GM21723 (cell line): ENCODE measurements around the gene NISCH.

ENCODE experiments used
- ATAC-seq: cut with Tn5 transposase; IDR thresholded peaks from one replicate; pipeline ENCODE4 v1.9.1; 2021; ENCODE audit warnings: mild to moderate bottlenecking, moderate library complexity; ENCODE audit not compliant: unreplicated experiment

NISCH gene

DNA sequence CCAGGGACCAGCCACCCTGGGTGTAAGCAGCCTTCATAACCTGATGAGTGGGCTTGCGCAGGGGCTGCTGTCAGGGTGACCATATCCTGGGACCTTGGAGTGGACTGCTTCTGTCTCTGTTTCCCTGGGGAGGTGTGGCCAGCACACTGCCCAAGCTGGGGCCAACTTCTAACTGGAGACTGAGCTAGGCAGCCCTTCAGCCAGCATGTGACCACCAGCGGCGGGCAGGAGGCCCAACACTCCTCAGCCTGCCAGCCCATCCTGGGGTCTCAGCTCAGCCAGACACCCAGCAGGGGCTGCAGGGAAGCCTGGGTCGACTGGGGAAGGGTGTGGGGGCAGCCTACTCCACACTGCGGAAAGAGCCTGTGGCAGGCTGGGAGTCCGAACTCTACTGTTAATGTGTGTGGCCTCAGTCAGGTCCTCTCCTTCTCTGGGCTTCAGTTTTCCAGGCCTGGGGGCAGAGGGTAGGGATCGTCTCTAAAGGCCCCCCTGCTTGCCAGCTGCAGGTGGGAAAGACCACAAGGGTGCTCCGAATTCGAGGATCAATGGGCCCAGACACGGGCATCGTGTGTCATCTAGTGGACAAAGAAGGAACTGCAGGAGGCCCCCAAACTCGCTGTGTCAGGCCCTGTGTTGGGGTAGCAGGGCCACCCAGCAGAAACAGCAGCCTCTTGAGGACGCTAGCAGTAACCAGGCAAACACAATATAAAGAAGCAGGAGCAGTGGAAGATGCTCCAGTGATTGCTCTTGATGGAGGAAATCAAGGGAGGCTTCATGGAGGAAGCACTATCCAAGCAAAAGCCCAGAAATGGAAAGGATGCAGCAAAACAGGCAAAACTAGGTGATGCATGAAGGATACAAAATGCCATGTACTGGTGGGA, 8.5 kb upstream of the NISCH start:
- ATAC-seq: peak; percentile 53

DNA sequence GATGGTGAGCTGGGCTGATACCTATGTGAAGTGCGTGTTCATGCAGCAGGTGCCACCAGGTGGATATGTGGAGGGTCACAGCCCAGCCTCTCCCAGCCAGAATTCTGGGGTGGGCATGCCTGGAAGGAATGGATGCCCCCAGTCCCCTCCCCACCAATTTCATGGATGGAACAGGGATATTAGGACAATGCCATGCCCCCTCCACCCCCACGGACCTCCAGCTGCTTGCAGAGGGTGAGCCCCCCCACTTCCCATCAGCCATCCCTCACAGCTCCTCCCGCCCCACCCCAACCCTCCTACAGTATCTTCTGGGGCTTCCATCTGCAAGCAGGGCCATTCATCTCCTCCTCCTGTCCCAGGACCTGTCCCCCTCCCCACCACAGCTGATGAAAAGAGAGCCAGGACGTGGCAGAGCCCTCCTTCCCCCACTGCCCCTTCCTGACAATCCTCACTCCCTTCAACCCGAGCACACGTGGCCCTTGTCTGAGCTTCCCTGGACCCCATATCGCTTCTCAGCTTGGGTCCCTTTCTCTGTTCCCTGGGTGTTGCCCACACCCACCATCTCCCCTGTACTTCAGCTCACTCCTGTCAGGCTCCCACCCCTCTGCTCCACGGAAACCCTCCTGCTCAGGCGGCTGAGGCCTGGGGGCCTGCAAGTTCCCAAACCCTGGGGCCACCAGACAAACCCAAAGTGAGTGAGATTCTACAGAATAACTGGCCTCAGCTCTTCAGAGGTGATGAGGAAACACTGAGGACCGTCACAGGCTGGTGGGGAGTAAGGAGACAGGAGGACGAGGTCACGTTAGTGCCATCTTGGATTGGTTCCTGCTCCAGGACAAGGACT, 7.7 kb upstream of the NISCH start:
- no peak for ATAC-seq

DNA sequence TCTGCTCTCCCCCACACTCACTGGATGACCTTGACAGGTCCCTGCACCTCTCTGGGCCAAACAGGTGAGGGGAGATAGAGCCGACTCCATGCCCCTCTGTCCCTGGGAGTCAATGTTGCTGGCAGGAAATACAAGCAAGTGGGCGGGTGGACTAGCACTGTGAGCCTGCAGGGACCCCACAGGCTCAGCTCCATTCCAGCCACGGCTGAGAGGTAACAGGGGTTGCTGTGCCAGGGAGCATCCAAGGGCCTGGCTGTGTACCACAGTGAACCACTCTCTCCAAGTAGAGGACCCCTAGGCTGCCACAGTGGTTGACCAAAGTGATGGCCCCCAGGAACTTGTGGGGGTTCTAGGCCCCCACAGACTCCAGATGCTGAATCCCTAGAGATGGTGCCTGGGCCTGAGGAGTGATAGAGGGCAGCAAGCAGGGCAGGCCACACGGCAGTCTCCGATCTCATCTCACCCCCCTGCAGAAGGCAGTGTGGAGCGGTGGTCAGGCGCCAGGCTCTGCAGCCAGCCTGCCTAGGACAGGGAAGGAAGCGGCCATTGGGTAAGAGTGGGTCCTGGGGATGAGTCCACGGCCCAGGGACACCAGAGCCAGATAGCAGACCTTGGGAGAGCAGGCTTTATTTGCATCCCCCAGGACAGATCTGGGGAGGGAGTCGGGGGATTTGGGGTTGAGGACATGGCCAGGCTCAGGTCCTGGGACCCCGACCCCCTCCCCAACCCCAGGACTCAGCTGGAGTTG, 4.7 kb upstream of the NISCH start:
- ATAC-seq: no peak

DNA sequence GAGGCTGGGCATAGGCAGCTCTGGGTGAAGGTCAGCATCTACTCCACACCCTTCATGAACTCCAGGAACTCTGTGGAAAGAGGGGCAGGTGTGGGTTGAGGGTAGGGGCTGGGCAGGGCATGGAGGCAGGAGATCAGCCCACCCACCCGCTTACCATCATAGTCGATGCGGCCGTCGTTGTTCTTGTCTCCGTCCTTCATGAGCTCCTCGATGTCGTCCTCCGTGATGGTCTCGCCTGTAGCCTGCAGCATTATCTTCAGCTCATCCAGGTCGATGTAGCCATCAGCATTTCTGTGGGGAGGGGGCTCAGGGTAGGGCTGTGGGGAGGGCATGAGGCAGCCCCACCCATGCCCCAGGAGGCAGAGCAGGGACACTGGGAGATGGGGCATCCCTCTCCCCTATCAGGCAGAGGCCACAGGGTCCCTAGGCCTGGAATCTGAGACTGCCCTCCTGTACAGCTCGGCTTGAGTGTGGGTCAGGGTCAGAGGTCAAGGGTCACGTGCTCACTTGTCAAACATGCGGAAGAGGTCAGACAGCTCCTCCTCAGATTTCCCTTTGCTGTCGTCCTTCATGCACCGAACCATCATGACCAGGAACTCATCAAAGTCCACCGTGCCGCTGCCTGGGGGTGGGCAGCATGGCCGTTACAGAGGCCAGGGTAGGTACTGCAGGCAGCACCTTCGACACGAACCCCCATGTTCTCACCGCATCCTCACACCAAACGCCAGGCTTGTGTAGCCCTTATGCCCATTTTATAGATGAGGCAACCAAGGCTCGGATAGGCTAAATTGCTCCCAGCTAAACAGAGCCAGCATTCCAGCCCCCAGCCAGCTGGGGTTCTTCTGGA, 3.9 kb upstream of the NISCH start:
- no peak for ATAC-seq

DNA sequence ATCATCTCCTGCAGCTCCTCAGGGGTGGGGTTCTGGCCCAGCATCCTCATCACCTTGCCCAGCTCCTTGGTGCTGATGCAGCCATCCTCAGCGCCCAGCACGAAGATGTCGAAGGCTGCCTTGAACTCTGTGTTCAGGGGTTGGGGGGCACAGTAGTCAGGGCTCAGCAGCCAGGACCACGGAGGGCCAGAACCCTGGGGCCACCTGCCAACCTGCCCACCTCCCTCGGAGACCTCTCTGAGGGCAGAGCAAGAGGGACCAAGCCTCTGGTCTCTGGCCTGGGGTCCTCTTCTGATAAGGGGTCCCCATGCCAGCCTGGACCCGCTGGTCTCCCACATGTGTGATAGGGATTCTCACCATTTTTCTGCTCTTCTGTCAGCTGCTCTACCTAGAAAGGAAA, 3.3 kb upstream of the NISCH start:
- ATAC-seq: no peak

DNA sequence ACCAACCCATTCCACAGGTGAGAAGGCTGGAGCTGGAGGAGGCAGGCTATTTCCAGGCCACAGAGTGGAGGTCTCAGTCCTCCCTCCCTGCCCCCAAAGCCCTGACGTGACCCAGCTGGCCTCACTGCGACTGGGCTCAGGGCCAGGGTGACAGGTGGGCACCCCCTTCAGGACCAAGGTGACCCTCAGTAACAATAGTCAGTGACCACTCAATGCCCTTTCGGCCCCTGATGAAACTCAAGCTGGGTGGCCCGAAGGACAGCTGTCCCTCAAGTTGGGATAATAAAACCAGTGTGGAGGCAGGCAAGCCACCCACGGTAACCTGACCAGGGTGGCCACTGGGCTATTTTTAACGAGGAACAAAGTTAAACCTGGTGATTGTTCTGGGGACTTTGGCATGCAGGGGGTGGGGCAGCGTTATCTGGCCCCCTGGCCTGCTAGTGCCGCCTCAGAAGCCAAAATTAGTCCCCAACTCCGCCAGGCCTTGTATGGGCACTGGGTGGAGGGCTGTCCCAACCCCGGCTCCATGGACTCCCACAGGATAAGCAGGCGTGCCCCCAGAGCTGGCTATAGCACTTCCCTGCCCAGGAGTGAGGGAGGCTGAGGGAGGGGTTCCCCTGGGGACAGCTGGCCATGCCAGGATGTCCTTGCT, 2.7 kb upstream of the NISCH start:
- no peak for ATAC-seq

DNA sequence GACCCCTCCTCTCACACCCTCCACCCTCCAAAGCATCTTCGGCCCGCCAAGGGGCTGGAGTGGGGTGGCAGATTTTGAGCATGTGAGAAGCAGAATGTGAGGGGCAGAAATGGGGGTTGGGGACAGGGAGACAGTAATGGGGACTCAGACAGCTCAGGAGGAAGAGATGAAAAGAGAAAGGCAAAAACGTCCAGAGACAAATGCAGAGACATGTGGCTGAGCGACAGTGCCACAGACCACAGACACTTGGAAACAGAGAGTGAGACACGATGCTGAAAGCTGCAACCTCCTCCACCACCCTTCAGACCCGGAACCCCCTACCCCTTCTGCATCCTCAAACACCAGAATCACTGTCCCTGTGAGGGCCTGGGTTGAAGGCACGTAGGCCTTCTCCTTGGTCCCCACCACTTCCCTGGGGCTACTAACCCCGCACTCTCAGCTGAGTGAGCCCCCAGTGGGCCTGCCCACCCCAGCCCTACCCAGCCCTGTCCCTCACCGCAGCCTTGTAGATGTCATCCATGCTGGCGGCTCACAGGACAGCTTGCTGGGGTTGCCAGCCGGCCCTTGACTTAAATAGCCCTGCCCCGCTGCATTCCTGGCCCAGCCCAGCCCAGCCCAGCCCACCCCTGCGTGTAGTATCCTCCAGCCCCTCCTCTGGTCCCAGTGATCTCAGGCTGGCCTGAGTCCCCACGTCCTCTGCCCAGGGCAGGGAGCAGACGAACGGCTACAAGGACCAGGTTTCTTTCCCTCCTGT, 1.7 kb upstream of the NISCH start, which contains the start of gene TNNC1:
TSS of gene TNNC1 (minus strand) at position 546 of the 754 bp plus-strand sequence. CDS start at position 520, 26 bp downstream.
- no peak for ATAC-seq

DNA sequence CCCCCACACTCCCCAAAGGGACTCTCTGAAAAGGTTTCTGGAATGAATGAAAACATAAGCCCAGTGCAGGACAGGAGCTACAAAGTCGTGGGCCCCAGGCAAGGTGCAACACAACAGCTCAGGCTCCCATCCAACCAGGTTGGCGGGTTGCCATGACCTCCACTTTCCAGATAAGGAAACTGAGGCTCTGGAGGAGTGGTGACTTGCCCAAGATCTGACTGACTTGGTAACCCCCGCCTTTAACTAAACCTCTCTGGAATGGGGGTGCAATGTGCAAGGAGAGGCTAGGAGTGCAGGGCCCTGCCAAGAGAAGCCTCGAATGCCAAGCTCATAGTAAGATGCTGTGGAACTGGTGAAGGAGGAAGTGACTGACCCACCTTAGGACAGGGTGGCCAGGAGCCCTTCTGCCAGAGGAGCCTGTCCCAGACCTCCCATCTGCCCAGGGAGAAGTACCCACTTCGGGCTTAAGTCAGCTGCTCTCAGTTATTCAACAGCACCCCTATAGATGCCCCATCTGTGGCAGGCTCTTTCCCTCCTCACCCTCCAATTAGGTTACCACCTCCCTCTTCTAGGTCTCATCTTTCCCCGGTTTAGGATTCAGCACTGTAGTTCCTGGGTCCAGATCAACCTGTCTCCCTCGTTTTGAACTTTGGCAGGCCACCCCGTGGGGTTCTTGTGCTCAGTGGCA, 1.0 kb upstream of the NISCH start:
- ATAC-seq: no peak

DNA sequence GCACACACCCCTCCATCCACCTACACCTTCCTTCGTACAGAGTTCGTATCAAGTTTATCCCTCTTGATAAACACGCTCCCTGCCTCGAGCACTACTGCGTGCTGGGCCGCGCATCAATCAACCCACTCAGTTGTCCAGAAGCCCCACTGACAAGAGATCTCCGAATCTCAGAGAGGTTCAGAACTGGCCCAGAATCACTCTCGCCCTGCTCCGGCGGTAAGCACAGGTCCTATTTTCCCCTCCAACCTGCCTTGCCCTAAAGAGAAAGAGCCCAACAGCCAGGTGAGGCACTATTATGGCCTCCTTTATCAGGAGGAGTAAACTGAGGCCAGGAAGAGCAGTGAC, 494 bp upstream of the NISCH start:
- no peak for ATAC-seq

DNA sequence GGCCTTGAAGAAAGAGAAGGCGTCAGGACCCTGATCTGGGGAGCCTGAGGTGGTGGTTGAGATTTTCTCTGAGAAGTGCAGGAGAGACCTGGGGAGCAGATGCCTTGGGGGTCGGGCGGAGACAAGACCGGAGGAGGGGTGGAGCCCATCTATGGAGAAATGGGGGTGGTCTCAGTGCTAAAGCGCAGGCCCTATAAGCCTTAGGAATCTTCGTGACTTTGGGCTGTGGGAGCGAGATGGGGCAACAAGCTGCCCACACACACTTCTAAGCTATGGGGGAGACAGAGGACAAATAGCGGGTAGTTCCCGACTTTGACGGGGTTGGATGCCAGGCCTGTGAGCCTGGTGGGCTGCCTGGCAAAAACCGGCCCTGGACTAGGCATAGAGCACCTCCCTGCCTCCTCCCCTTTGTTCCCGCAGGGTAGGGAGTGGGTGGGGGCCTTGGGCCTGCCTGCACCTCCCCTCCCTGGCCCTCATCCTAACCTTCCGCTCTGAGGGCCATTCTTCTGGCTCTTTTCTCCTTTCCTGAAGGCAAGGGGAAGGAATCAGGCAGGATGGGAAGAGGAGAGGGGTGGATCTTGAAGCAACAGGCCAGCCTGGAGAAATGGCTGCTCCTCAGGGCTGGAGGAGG, 880 bp downstream of the NISCH start:
- ATAC-seq: no peak

DNA sequence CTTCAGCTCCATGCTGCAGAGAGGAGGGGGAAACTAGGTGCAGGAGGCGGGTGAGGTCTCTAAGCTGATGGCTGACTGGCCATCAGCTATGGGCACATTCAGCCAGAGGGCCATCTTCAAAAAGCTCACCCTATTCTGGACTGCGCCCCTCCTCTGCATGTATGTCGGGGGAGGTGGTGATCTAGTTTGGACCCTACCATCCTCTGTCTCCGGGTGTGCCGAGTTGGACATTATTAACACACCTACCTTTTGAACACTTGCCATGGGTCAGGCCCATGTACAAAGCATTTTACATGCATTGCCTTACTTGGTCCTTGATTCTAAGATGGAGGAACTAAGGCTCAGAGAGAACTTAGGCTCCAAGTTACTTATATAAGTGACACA, 1.4 kb downstream of the NISCH start:
- no peak for ATAC-seq

DNA sequence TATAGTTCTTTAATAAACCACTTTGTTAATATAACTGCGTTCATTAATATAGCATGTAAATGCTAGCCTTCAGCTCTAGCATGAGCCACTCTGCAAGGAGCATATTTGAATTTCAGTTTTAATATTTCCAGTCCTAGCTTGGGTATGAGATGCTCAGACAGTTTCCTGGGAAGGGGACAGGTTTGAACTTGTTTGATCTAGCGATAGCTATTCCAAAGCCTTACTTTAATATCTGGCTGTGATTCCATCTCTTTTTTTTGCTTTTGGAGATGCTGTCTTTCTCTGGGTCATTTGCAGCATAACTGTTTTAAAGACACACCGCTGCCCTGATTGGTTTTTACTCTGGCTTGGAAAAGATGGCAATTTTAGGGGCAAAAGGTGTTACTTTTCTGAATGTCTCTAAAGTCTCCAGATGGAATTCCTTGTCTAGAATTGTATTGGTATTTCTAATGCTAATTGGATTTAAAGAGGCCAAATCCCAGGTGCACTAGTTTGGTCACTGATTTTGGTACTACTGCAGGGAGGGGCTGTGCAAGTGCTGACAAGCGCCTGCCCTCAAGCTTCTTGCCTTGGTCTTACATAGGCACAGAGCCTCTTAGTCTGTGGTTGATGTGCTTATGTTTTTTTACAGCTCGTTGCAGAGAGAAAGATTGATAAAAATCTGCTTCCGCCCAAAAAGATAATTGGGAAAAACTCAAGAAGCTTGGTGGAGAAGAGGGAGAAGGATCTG, 2.8 kb downstream of the NISCH start:
- no peak for ATAC-seq

DNA sequence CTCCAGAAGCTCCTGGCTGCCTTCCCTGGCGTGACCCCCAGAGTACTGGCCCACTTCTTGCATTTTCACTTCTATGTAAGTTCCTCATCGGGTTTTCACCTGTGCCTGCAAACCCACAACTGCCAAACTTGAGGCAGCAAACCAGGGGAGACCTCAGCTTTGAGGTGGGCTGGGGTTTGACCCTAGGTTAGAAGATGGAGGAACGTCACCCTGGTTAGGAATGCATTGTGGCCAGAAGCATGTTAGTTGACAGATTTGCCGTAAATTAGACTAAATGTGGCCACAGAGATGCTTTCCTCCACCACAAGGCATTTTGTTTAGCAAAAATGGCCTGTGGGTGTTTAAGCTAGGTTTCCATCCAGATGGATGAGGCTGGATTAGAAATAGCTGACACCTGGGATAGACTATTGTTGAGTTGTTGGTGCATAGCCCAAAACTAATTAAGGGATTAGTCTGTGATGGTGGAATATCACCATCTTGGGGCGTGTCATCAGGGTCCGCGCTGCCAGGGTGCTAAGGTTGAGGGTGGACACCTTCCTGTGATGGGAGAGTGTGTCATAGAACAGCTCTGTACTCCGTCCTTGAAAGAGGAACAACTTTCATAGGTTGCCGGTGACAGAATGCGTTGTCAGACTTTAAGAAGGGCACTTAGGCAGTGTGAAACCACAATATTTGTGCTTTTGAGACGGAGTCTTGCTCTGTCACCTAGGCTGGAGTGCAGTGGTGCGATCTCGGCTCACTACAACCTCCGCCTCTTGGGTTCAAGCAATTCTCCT, 3.6 kb downstream of the NISCH start:
- no peak for ATAC-seq

DNA sequence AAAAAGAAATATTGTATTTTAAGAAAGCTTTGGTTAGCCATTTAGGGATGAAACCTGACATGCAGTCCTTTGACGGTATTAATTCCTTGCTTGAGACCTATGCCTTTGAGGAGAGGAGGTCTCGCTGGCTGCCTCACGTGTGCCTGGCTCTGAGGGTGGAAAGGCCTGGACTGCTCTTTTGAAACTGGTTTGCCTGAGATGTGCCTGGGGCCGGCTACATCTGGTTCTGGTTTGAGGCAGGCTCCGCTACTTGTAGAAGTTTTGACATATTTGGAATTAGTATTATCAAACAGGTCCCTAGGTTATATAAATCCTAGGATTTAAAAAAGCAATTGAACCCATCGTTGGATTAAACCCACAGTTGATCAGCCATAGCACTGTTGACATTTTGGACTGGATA, 6.5 kb downstream of the NISCH start:
- ATAC-seq: no peak

DNA sequence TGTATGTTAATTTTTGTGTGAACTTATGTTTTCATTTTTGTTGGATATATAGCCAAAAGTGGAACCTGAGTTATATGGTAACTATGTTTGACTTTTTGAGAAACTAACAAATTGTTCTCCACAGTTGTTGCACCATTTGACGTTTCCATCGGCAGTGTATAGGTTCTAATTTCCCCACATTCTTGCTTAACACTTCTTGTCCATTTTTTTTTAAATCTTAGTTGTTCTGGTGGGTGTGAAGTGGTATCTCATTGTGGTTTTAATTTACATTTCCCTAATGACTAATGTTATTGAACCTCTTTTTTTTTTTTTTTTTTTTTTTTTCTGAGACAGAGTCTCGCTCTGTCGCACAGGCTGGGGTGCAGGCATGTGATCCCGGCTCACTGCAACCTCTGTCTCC, 8.0 kb downstream of the NISCH start:
- no peak for ATAC-seq

DNA sequence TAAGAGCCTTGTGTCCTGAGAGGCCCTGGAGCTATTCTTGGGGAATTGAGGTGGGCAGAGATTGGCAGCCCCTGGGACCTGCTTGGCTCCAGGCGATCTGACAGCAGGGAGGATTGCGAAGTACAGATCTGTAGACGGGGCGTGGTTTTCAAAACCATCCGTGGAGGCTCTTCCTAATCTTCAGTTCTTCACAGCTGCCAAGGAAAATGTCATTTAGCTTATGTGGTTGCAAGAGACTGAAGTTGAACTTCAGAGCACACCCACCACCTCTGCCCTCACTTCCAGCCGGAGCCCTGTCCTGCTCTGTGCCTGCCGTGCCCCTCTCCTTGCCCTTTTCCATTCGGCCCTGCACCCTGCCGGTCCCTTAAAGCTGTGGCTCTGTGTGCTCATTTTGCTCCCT, 12.9 kb downstream of the NISCH start:
- ATAC-seq: no peak

DNA sequence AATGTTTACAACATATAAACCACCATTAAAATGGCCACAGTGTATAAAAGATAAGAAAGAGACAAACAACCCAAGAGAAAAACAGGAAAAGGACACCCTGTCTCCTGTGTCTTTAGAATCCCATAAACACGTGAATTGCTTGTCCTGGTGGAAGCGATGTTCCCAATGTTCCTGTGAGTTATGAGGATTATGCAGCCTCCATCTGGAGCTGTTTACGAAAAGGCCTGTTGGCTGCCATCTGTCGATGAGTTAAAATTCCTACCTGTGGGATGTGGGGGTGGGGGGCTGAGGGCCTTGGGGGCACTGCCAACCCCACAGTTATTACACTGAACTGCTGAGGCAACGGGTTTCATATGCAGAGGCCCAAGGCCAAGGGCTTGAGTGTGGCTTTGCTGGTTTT, 13.6 kb downstream of the NISCH start:
- ATAC-seq: no peak
